Mammary epithelial cell (primary cell): ENCODE measurements around the gene ADARB1.

Experiments used
- CTCF ChIP-seq, 2 donors: IDR thresholded peaks in 1 of 2; conservative IDR thresholded peaks in 1 of 2; 2 replicates each; pipeline ENCODE4 v1.5.1; 2011 to 2012; ENCODE audit warnings: inconsistent platforms in 2 of 2, low read length in 2 of 2, mild to moderate bottlenecking in 2 of 2, control low read depth in 1 of 2, low read depth in 1 of 2; ENCODE audit not compliant: insufficient read depth in 1 of 2; ENCODE audit errors: extremely low read depth in 1 of 2
- EZH2 ChIP-seq: IDR thresholded peaks from 2 replicates; pipeline ENCODE4 v1.6.1; 2012; ENCODE audit warnings: low read length, inconsistent platforms, borderline replicate concordance

- no peak for TF ChIP-seq CTCF (conservative IDR thresholded peaks at IDR 0.05 in 1 of 2, IDR thresholded peaks at IDR 0.05 in 1 of 2; ENCODE audit: extremely low read depth in 1 of 2, insufficient read depth in 1 of 2, low read depth in 1 of 2, low read length in 2 of 2)
- TF ChIP-seq EZH2: no peak
Measured at GRCh38 chr21:45124596-45124995, 50.2 kb downstream of the ADARB1 start.
